SK-N-SH treated with all-trans-retinoic acid at 6 μM for 48 hours (cell line): Measurements from ENCODE around the gene MAML3.

Experiments
- ATAC-seq: fragments of 200-7000 bp; cut with Tn5 transposase; 3 replicates; pipeline ENCODE4 v1.9.1; 2020; ENCODE audit warnings: mild to moderate bottlenecking, moderate library complexity
- CREB5 ChIP-seq: fragments of 250-450 bp; sonication (Bioruptor Pico); IDR thresholded peaks from 2 replicates; pipeline ENCODE4 v1.5.1; 2020; ENCODE audit warnings: low read depth, mild to moderate bottlenecking, moderate library complexity
- ESRRG ChIP-seq: fragments of 250-450 bp; sonication (Bioruptor Pico); IDR thresholded peaks from 2 replicates; pipeline ENCODE4 v1.6.1; 2021; ENCODE audit warnings: mild to moderate bottlenecking
- GLIS3 ChIP-seq: fragments of 250-450 bp; sonication (Bioruptor Pico); IDR thresholded peaks from 2 replicates; pipeline ENCODE4 v1.5.0; 2020; ENCODE audit warnings: mild to moderate bottlenecking, moderate library complexity
- ISL1 ChIP-seq: fragments of 250-450 bp; sonication (Bioruptor Pico); IDR thresholded peaks from 2 replicates; pipeline ENCODE4 v2.1.2; 2022; ENCODE audit warnings: mild to moderate bottlenecking, moderate library complexity
- OSR1 ChIP-seq: fragments of 250-450 bp; sonication (Bioruptor Pico); IDR thresholded peaks from 2 replicates; pipeline ENCODE4 v1.8.0; 2022; ENCODE audit warnings: moderate library complexity, mild to moderate bottlenecking, inconsistent platforms
- PATZ1 ChIP-seq: fragments of 250-450 bp; sonication (Bioruptor Pico); IDR thresholded peaks from 2 replicates; pipeline ENCODE4 v1.8.0; 2020; ENCODE audit warnings: mild to moderate bottlenecking, moderate library complexity, borderline replicate concordance
- POU6F1 ChIP-seq: fragments of 250-450 bp; sonication (Bioruptor Pico); IDR thresholded peaks from 2 replicates; pipeline ENCODE4 v1.8.0; 2021; ENCODE audit warnings: low read depth, mild to moderate bottlenecking, moderate library complexity, borderline replicate concordance
- PPARA ChIP-seq: fragments of 250-450 bp; sonication (Bioruptor Pico); IDR thresholded peaks from 2 replicates; pipeline ENCODE4 v1.5.0; 2020; ENCODE audit warnings: mild to moderate bottlenecking, borderline replicate concordance
- SNAI2 ChIP-seq: fragments of 250-450 bp; sonication (Bioruptor Pico); IDR thresholded peaks from 2 replicates; pipeline ENCODE4 v1.5.0; 2020; ENCODE audit warnings: mild to moderate bottlenecking, moderate library complexity
- TOX ChIP-seq: fragments of 250-450 bp; sonication (Bioruptor Pico); IDR thresholded peaks from 2 replicates; pipeline ENCODE4 v1.8.0; 2021; ENCODE audit warnings: mild to moderate bottlenecking, moderate library complexity, borderline replicate concordance
- TSHZ2 ChIP-seq: fragments of 250-450 bp; sonication (Bioruptor Pico); IDR thresholded peaks from 2 replicates; pipeline ENCODE4 v1.5.0; 2020; ENCODE audit warnings: mild to moderate bottlenecking, moderate library complexity
- ZC3H10 ChIP-seq: fragments of 250-450 bp; sonication (Bioruptor Pico); IDR thresholded peaks from 2 replicates; pipeline ENCODE4 v1.5.1; 2021; ENCODE audit warnings: mild to moderate bottlenecking, moderate library complexity
- ZFP30 ChIP-seq: fragments of 450-650 bp; formaldehyde crosslinking; IDR thresholded peaks from 2 replicates; pipeline ENCODE4 v1.5.0; 2022; ENCODE audit warnings: mild to moderate bottlenecking, moderate library complexity
- ZNF70 ChIP-seq: fragments of 450-650 bp; formaldehyde crosslinking; IDR thresholded peaks from 2 replicates; pipeline ENCODE4 v1.5.0; 2020; ENCODE audit warnings: mild to moderate bottlenecking, moderate library complexity
- ZNF8 ChIP-seq: fragments of 450-650 bp; formaldehyde crosslinking; IDR thresholded peaks from 2 replicates; pipeline ENCODE4 v1.5.0; 2020; ENCODE audit warnings: mild to moderate bottlenecking, moderate library complexity

The MAML3 gene

GRCh38 chr4:139684351-139684750 is 469.6 kb downstream of the MAML3 start (continued):
- no peak for TF ChIP-seq CREB5 (CRISPR knock-in tag)

GRCh38 chr4:139682741-139683151 is 471.2 kb downstream of the MAML3 start:
- ATAC-seq = no peak
- TF ChIP-seq ZFP30 (CRISPR knock-in tag) (no peak), PATZ1 (CRISPR knock-in tag) (no peak), ESRRG (CRISPR knock-in tag) (no peak), ISL1 (CRISPR knock-in tag) (no peak), TOX (CRISPR knock-in tag) (no peak), ZC3H10 (CRISPR knock-in tag) (no peak), ZNF8 (CRISPR knock-in tag) (no peak)

- TF ChIP-seq SNAI2 (CRISPR knock-in tag) = no peak
- no peak for TF ChIP-seq GLIS3
- TF ChIP-seq TSHZ2 (CRISPR knock-in tag) = no peak
- TF ChIP-seq ZC3H10 (CRISPR knock-in tag) = no peak
- TF ChIP-seq ZNF8 (CRISPR knock-in tag) = no peak
- no peak for TF ChIP-seq PATZ1 (CRISPR knock-in tag)
- no peak for TF ChIP-seq POU6F1 (CRISPR knock-in tag)
- no peak for TF ChIP-seq ZNF70 (CRISPR knock-in tag)
- no peak for ATAC-seq
These were observed 471.7 kb downstream of the MAML3 start for GRCh38 chr4:139682309-139682708.

GRCh38 chr4:139676913-139677585 is 476.9 kb downstream of the MAML3 start:
- no peak for ATAC-seq
- no peak for TF ChIP-seq ISL1 (CRISPR knock-in tag)
- TF ChIP-seq CREB5 (CRISPR knock-in tag) = no peak
- TF ChIP-seq TSHZ2 (CRISPR knock-in tag) = no peak
- TF ChIP-seq ZNF8 (CRISPR knock-in tag) = no peak
- TF ChIP-seq ZC3H10 (CRISPR knock-in tag) = no peak
- no peak for TF ChIP-seq PPARA (CRISPR knock-in tag)
- no peak for TF ChIP-seq OSR1
